ENCODE data around the gene XYLT1.

DNA sequence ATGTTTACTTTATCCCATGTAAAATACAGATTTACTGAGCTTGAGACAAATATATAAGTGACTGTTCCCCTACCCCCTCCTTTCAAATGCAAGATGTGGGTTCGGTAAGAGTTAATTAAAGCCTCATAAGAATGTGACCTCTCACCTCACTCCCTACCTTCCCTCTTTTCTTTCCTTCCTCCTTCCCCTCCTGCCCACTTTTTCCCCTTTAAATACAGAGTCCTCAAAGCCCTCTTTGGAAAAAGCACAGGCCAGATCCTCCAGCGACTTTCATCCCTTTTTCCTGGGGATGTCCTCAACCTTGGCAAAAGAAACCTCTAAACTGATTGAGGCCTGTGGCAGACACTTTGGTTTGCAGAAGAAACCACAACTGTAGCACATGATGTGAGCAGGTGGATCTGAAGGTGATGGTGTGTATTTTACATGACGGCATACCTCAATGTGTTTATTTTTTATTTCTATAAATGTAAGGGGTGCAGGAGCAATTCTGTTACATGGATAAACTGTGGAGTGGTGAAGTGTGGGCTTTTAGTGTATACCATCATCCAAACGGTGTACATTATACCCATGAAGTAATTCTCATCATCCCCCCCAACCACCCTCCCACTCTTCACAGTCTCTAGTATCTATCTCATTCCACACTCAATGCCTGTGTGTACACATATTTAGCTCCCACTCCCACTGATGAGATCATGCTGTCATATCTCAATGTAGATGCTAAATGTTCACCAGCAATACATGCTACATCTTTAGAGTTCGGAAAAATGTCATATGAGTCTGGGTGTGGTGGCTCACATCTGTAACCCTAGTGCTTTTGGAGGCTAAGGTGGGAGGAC lies 77.7 kb downstream of the XYLT1 start:
- TF ChIP-seq, protein P1, sequence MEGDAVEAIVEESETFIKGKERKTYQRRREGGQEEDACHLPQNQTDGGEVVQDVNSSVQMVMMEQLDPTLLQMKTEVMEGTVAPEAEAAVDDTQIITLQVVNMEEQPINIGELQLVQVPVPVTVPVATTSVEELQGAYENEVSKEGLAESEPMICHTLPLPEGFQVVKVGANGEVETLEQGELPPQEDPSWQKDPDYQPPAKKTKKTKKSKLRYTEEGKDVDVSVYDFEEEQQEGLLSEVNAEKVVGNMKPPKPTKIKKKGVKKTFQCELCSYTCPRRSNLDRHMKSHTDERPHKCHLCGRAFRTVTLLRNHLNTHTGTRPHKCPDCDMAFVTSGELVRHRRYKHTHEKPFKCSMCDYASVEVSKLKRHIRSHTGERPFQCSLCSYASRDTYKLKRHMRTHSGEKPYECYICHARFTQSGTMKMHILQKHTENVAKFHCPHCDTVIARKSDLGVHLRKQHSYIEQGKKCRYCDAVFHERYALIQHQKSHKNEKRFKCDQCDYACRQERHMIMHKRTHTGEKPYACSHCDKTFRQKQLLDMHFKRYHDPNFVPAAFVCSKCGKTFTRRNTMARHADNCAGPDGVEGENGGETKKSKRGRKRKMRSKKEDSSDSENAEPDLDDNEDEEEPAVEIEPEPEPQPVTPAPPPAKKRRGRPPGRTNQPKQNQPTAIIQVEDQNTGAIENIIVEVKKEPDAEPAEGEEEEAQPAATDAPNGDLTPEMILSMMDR (IDR thresholded peaks at IDR 0.05), result no peak
- TF ChIP-seq ZFX (IDR thresholded peaks at IDR 0.05; ENCODE audit: borderline replicate concordance), result no peak
